HCT116 (cell line): ENCODE results near the gene AKAP3. TPM values are rescaled to one million over a fixed set of nuclear protein-coding genes. Genes with fewer than 3 reads are reported as not detected.

Experiments used
- ATAC-seq: fragments of 200-7000 bp; cut with Tn5 transposase; 2 replicates; pipeline ENCODE4 v1.9.1; 2020; ENCODE audit warnings: mild to moderate bottlenecking, moderate library complexity
- BruUV-seq: library from RNA; stranded (reverse); fragments of 400-500 nt; replicated peaks from 2 replicates; lab custom pipeline; 2021; lab: Mats Ljungman, UMichigan
- CTCF ChIA-PET: fragments of 300-600 bp; sonication (Branson Sonifier 250); formaldehyde crosslinking; loops from one replicate; lab custom pipeline; 2021; ENCODE audit warnings: antibody characterized with exemption; lab: Charles Lee
- POLR2A ChIA-PET: fragments of 300-600, 350-600 bp; sonication (Branson Sonifier 250); formaldehyde crosslinking; loops from one replicate; lab custom pipeline; 2021; ENCODE audit warnings: antibody characterized with exemption; lab: Charles Lee
- RAD21 ChIA-PET, 2 experiments: fragments of 300-600 bp; sonication (Branson Sonifier 250); formaldehyde crosslinking; loops; one replicate each; lab custom pipeline; 2023; ENCODE audit warnings: low total read pairs in 2 of 2; ENCODE audit not compliant: uncharacterized antibody in 2 of 2, unreplicated experiment in 2 of 2, low non-redundant PET in 1 of 2; lab: Charles Lee
- DNase-seq: peaks from one replicate; pipeline ENCODE4 v3.0.0-alpha.2; 2010; ENCODE audit warnings: low read depth, low spot score
- H2AFZ ChIP-seq: fragments of 200-600 bp; shearing (Covaris generic), sonication (generic); 2 replicates; pipeline ENCODE4 v1.6.1; 2017; ENCODE audit warnings: low read depth, mixed run types, mixed read lengths, antibody characterized with exemption, low read length; ENCODE audit not compliant: poor library complexity, severe bottlenecking
- H3K27ac ChIP-seq: 2 replicates; pipeline ENCODE4 v1.5.1; 2012; ENCODE audit warnings: low read depth, low read length
- H3K27me3 ChIP-seq: fragments of 200-600 bp; sonication (generic); 2 replicates; pipeline ENCODE4 v1.6.1; 2016; ENCODE audit warnings: mixed run types, low read length, mixed read lengths; ENCODE audit not compliant: insufficient read depth
- H3K36me3 ChIP-seq, 2 experiments: fragments of 200-500 bp in 1 of 2; fragments of 200-600 bp in 1 of 2; sonication (Bioruptor generic) in 1 of 2; sonication (generic) in 1 of 2; 2 replicates each; pipeline versions ENCODE4 v1.5.1 to v1.6.1; 2014 to 2016; ENCODE audit warnings: low read length in 2 of 2, inconsistent platforms in 1 of 2, mixed read lengths in 1 of 2, mixed run types in 1 of 2; ENCODE audit not compliant: insufficient read depth in 2 of 2, control insufficient read depth in 1 of 2
- H3K4me1 ChIP-seq, 2 experiments: fragments of 200-600 bp in 1 of 2; sonication (generic) in 1 of 2; 2 replicates each; pipeline versions ENCODE4 v1.5.1 to v1.6.1; 2012 to 2017; ENCODE audit warnings: low read length in 2 of 2, inconsistent platforms in 1 of 2, mild to moderate bottlenecking in 1 of 2, mixed read lengths in 1 of 2, mixed run types in 1 of 2, moderate library complexity in 1 of 2; ENCODE audit not compliant: insufficient read depth in 2 of 2, control insufficient read depth in 1 of 2
- H3K4me2 ChIP-seq: fragments of 200-600 bp; sonication (generic); 2 replicates; pipeline ENCODE4 v1.6.1; 2017; ENCODE audit warnings: mixed run types, low read length, mixed read lengths
- H3K4me3 ChIP-seq, 2 experiments: fragments of 200-600 bp in 1 of 2; sonication (generic) in 1 of 2; replicated peaks in 1 of 2; 2 replicates each; pipeline ENCODE4 v1.5.1; 2011 to 2016; ENCODE audit warnings: low read length in 2 of 2, control low read depth in 1 of 2, low read depth in 1 of 2, mild to moderate bottlenecking in 1 of 2, mixed read lengths in 1 of 2, mixed run types in 1 of 2
- H3K79me2 ChIP-seq: fragments of 200-600 bp; sonication (generic); 2 replicates; pipeline ENCODE4 v1.6.1; 2017; ENCODE audit warnings: mild to moderate bottlenecking, mixed run types, low read length, moderate library complexity, mixed read lengths; ENCODE audit not compliant: insufficient read depth
- H3K9ac ChIP-seq: fragments of 200-600 bp; sonication (generic); 2 replicates; pipeline ENCODE4 v1.6.1; 2016; ENCODE audit warnings: low read length, mixed read lengths
- H3K9me2 ChIP-seq: fragments of 200-600 bp; sonication (generic), shearing (Covaris generic); 2 replicates; pipeline ENCODE4 v1.6.1; 2017; ENCODE audit warnings: mixed run types, mild to moderate bottlenecking, moderate library complexity; ENCODE audit not compliant: insufficient read depth
- H3K9me3 ChIP-seq, 2 experiments: fragments of 200-500 bp in 1 of 2; fragments of 200-600 bp in 1 of 2; sonication (Bioruptor generic) in 1 of 2; sonication (generic) in 1 of 2; 2 replicates each; pipeline ENCODE4 v1.6.1; 2014 to 2017; ENCODE audit warnings: low read length in 2 of 2, mixed read lengths in 2 of 2, inconsistent platforms in 1 of 2, low read depth in 1 of 2, mild to moderate bottlenecking in 1 of 2, mixed run types in 1 of 2, moderate library complexity in 1 of 2; ENCODE audit not compliant: control insufficient read depth in 1 of 2, insufficient read depth in 1 of 2
- H4K20me1 ChIP-seq: fragments of 200-600 bp; sonication (generic), shearing (Covaris generic); 2 replicates; pipeline ENCODE4 v1.6.1; 2017; ENCODE audit warnings: mixed run types, mild to moderate bottlenecking, moderate library complexity; ENCODE audit not compliant: insufficient read depth
- CBX3 ChIP-seq: IDR thresholded peaks from 2 replicates; pipeline ENCODE4 v1.6.1; 2012; ENCODE audit warnings: low read depth
- EGR1 ChIP-seq: IDR thresholded peaks from 2 replicates; pipeline ENCODE4 v1.6.1; 2012; ENCODE audit warnings: low read depth
- ELF1 ChIP-seq: IDR thresholded peaks from 2 replicates; pipeline ENCODE4 v1.6.1; 2012; ENCODE audit warnings: low read depth, borderline replicate concordance
- EZH2 ChIP-seq: fragments of 200-600 bp; sonication (generic); IDR thresholded peaks from 2 replicates; pipeline ENCODE4 v1.6.1; 2017; ENCODE audit warnings: antibody characterized with exemption, mixed run types
- EZH2phosphoT487 ChIP-seq: fragments of 200-600 bp; IDR thresholded peaks from 2 replicates; pipeline ENCODE4 v1.6.1; 2018; ENCODE audit warnings: antibody characterized with exemption, borderline replicate concordance
- POLR2A ChIP-seq: IDR thresholded peaks from 2 replicates; pipeline ENCODE4 v1.7.0; 2011; ENCODE audit warnings: borderline replicate concordance; ENCODE audit not compliant: insufficient read depth, insufficient read length; ENCODE audit errors: extremely low read depth
- POLR2AphosphoS5 ChIP-seq: IDR thresholded peaks from 2 replicates; pipeline ENCODE4 v1.6.1; 2011; ENCODE audit warnings: mild to moderate bottlenecking, low read depth, low read length, moderate library complexity
- RAD21 ChIP-seq: IDR thresholded peaks from 2 replicates; pipeline ENCODE4 v1.6.1; 2012; ENCODE audit warnings: low read depth, mild to moderate bottlenecking
- SP1 ChIP-seq: IDR thresholded peaks from 2 replicates; pipeline ENCODE4 v1.6.1; 2012; ENCODE audit warnings: low read depth
- SRF ChIP-seq: IDR thresholded peaks from 2 replicates; pipeline ENCODE4 v1.6.1; 2012; ENCODE audit warnings: low read depth
- TCF7L2 ChIP-seq: IDR thresholded peaks from 2 replicates; pipeline ENCODE4 v1.7.0; 2011; ENCODE audit warnings: borderline replicate concordance, inconsistent platforms; ENCODE audit not compliant: insufficient read depth, insufficient read length; ENCODE audit errors: extremely low read depth
- YY1 ChIP-seq: IDR thresholded peaks from 2 replicates; pipeline ENCODE4 v1.6.1; 2011; ENCODE audit warnings: low read length, low read depth, moderate library complexity, mild to moderate bottlenecking; ENCODE audit not compliant: insufficient replicate concordance; ENCODE audit errors: extremely low read depth
- ZFX ChIP-seq: fragments of 450-650 bp; IDR thresholded peaks from 2 replicates; pipeline ENCODE4 v1.6.1; 2017
- ZNF274 ChIP-seq: fragments of 200-500 bp; sonication (Bioruptor generic); IDR thresholded peaks from 2 replicates; pipeline ENCODE4 v1.6.1; 2014; ENCODE audit warnings: mild to moderate bottlenecking, low read depth, low read length, inconsistent platforms
- intact Hi-C: fragments of 100-400 bp; cut with micrococcal nuclease; formaldehyde crosslinking; loops from 2 replicates; pipeline ENCODE4 v1.10.0; 2022
- total RNA-seq: library from RNA; stranded (reverse); gene quantifications from one replicate; pipeline ENCODE4 v1.2.1, GENCODE V29; 2021; ENCODE audit not compliant: unreplicated experiment
- TF ChIP-seq, protein P1 (sequence below): IDR thresholded peaks from 2 replicates; pipeline ENCODE4 v1.6.1; 2012; ENCODE audit warnings: low read depth
- TF ChIP-seq, protein P2 (sequence below): IDR thresholded peaks from 2 replicates; pipeline ENCODE4 v1.6.1; 2012
- TF ChIP-seq, protein P3 (sequence below): IDR thresholded peaks from 2 replicates; pipeline ENCODE4 v1.6.1; 2012
- TF ChIP-seq, protein P4 (sequence below): IDR thresholded peaks from 2 replicates; pipeline ENCODE4 v1.6.1; 2011; ENCODE audit warnings: mild to moderate bottlenecking, low read length, moderate library complexity; ENCODE audit not compliant: insufficient replicate concordance; ENCODE audit errors: extremely low read depth

The AKAP3 gene
- total RNA-seq, 1 experiment from 2014 or later, result 4.3 TPM

DNA sequence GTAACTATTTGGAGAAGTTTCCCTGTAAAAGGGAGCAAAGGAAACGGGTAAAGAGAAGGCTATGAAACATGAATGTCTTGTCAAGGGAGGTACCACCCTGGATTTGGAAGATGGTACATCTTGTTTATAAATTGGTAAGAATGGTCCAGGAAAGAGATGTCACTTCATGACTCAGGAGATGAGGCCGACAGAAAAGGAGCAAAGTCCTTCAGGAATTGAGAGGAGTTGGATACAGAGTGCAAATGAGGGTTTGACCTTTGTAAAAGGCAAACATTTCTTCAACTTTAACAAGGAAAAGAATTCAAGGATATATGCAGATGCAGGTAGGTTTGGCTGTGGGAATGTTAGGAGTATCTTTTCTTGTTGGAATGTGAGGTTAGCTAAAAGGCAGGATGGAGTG, 30.9 kb upstream of the AKAP3 start:
- H3K4me1 ChIP-seq, result no peaks in the 10 kb centered on the region
- no peak overlapping the region for H2AFZ ChIP-seq
- ChIA-PET POLR2A (no interaction called here), RAD21 (no interaction called here), CTCF (no interaction called here)
- no peak overlapping the region for H3K4me2 ChIP-seq
- intact Hi-C loops, result no loop called here
- no peaks in the 10 kb centered on the region for H3K9me3 ChIP-seq
- no peak for TF ChIP-seq POLR2A
- no peak for TF ChIP-seq TCF7L2
- TF ChIP-seq ZFX, result no peak
- TF ChIP-seq, protein P1, sequence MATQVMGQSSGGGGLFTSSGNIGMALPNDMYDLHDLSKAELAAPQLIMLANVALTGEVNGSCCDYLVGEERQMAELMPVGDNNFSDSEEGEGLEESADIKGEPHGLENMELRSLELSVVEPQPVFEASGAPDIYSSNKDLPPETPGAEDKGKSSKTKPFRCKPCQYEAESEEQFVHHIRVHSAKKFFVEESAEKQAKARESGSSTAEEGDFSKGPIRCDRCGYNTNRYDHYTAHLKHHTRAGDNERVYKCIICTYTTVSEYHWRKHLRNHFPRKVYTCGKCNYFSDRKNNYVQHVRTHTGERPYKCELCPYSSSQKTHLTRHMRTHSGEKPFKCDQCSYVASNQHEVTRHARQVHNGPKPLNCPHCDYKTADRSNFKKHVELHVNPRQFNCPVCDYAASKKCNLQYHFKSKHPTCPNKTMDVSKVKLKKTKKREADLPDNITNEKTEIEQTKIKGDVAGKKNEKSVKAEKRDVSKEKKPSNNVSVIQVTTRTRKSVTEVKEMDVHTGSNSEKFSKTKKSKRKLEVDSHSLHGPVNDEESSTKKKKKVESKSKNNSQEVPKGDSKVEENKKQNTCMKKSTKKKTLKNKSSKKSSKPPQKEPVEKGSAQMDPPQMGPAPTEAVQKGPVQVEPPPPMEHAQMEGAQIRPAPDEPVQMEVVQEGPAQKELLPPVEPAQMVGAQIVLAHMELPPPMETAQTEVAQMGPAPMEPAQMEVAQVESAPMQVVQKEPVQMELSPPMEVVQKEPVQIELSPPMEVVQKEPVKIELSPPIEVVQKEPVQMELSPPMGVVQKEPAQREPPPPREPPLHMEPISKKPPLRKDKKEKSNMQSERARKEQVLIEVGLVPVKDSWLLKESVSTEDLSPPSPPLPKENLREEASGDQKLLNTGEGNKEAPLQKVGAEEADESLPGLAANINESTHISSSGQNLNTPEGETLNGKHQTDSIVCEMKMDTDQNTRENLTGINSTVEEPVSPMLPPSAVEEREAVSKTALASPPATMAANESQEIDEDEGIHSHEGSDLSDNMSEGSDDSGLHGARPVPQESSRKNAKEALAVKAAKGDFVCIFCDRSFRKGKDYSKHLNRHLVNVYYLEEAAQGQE, result no peak
- no peak for TF ChIP-seq CBX3
- no peak for TF ChIP-seq ZNF274
- no peak for TF ChIP-seq YY1
- no peak for TF ChIP-seq ELF1
- no peak for TF ChIP-seq POLR2AphosphoS5
- TF ChIP-seq SP1, result no peak
- no peak for TF ChIP-seq EZH2
- TF ChIP-seq, protein P2, sequence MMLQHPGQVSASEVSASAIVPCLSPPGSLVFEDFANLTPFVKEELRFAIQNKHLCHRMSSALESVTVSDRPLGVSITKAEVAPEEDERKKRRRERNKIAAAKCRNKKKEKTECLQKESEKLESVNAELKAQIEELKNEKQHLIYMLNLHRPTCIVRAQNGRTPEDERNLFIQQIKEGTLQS, result no peak
- no peak for TF ChIP-seq SRF
- TF ChIP-seq, protein P3, sequence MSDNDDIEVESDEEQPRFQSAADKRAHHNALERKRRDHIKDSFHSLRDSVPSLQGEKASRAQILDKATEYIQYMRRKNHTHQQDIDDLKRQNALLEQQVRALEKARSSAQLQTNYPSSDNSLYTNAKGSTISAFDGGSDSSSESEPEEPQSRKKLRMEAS, result no peak
- TF ChIP-seq EGR1, result no peak
- TF ChIP-seq EZH2phosphoT487, result no peak
- TF ChIP-seq, protein P4, sequence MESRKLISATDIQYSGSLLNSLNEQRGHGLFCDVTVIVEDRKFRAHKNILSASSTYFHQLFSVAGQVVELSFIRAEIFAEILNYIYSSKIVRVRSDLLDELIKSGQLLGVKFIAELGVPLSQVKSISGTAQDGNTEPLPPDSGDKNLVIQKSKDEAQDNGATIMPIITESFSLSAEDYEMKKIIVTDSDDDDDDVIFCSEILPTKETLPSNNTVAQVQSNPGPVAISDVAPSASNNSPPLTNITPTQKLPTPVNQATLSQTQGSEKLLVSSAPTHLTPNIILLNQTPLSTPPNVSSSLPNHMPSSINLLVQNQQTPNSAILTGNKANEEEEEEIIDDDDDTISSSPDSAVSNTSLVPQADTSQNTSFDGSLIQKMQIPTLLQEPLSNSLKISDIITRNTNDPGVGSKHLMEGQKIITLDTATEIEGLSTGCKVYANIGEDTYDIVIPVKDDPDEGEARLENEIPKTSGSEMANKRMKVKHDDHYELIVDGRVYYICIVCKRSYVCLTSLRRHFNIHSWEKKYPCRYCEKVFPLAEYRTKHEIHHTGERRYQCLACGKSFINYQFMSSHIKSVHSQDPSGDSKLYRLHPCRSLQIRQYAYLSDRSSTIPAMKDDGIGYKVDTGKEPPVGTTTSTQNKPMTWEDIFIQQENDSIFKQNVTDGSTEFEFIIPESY, result no peak
- no peak for TF ChIP-seq RAD21
- no TSS peak for BruUV-seq
- no peak for DNase-seq
- no peak overlapping the region for H3K9ac ChIP-seq
- no peaks in the 10 kb centered on the region for H3K79me2 ChIP-seq
- no peaks in the 10 kb centered on the region for H3K27me3 ChIP-seq
- no peaks in the 10 kb centered on the region for H3K9me2 ChIP-seq
- no peak overlapping the region for H3K27ac ChIP-seq
- ATAC-seq, result no peak
- H4K20me1 ChIP-seq, result no peaks in the 10 kb centered on the region
- peaks cover 3 to 9% of the 10 kb centered on the region in 2 experiments; a peak in 2 of 4 replicates for H3K36me3 ChIP-seq
- H3K4me3 ChIP-seq, result no peak overlapping the region
